ENCODE results near the gene FNBP1.

DNA sequence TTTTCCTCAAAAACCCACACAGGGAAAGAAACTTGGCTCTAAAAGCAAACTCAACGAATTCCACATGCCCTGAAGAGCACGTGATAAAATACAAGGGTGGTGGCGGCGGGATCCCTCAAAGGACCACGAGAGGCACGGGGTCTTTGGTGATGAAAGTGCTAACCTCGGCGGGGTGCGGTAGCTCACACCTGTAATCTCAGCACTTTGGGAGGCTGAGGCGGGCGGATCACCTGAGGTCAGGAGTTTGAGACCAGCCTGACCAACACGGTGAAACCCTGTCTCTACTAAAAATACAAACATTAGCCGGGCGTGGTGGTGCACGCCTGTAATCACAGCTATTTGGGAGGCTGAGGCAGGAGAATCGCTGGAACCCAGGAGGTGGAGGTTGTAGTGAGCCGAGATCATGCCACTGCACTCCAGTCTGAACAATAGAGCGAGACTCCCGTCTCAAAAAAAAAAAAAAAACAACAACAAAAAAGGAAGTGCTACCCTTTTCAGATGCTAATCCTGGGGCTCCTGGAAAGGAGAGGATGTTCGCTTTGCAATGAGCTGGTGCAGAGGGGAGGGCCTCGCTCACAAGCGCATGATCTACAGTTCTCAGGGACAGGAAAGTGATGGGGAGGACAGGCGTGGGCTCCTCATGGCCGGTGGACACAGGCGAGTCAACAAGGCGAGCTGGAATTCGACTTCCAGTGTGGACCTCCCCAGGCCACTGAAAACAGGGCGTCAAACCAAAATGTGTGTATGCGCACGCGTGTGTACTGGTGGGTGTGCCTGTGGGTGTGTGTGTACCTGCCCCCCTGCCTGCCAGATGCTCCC is 153.7 kb downstream of the FNBP1 start:
- TF ChIP-seq CTCF (IDR thresholded peaks at IDR 0.05; ENCODE audit: low read depth, low read length, poor library complexity, severe bottlenecking) (no peak), EZH2phosphoT487 (IDR thresholded peaks at IDR 0.05; ENCODE audit: borderline replicate concordance, low read length) (no peak)

Data from DOHH2 (cell line).